ENCODE results near the gene HSD17B4. TPM values are rescaled to one million over a fixed set of nuclear protein-coding genes. Genes with fewer than 3 reads are reported as not detected.
A peak's percentile ranks its signal among the peaks of the same experiment; 100 is the strongest.
"Not testable (repeated sequence)": the region's sequence is repeated elsewhere in the genome, so short reads cannot be mapped to it uniquely, and the experiment has no call there.

The HSD17B4 gene
- total RNA-seq, 2 experiments from 2014 or later = 94.3 to 111 TPM

- DNase-seq (no peak), ATAC-seq (no peak)
- intact Hi-C loops (cut with micrococcal nuclease) = loop anchor here (1.0 to 5.0 kb wide), 6 partner anchors 55 to 425 kb away; partner anchors contain the start of genes DMXL1 and TNFAIP8
- peak overlapping the region; percentile 80 for H3K27ac Mint-ChIP-seq
- ChIA-PET CTCF (interaction anchor here (0.6 to 6.8 kb wide), 82 partner anchors 10 to 428 kb away, joined by 3 to 95 read pairs (median 6); partner anchors contain the start of genes DMXL1, DTWD2, HSD17B4 and TNFAIP8), POLR2A (interaction anchor here (1.0 to 1.8 kb wide), 4 partner anchors 32 to 139 kb away, joined by 3 to 5 read pairs (median 3); no protein-coding TSS in a partner anchor)
- no peaks in the 10 kb centered on the region for H3K9me3 Mint-ChIP-seq
- H3K27me3 Mint-ChIP-seq = no peaks in the 10 kb centered on the region
- H3K4me3 Mint-ChIP-seq = peak overlapping the region; percentile 78
- TF ChIP-seq CTCF (IDR thresholded peaks at IDR 0.05) = no peak
- no peaks in the 10 kb centered on the region for H3K36me3 Mint-ChIP-seq (ENCODE audit: low read depth)
- H3K4me1 Mint-ChIP-seq (ENCODE audit: low read depth) = peaks cover 43% of the 10 kb centered on the region
Observed at GRCh38 chr5:119412279-119413227, 39.7 kb upstream of the HSD17B4 start.

GRCh38 chr5:119414124-119414734 lies 38.1 kb upstream of the HSD17B4 start:
- POLR2A ChIA-PET; DNase-seq; H3K27ac Mint-ChIP-seq; H3K27me3 Mint-ChIP-seq; ATAC-seq; H3K4me3 Mint-ChIP-seq; H3K36me3 Mint-ChIP-seq (ENCODE audit: low read depth); H3K9me3 Mint-ChIP-seq: not testable (repeated sequence)
- H3K4me1 Mint-ChIP-seq (ENCODE audit: low read depth) = peaks cover 49% of the 10 kb centered on the region
- intact Hi-C loops (cut with micrococcal nuclease) = loop anchor here (5.0 kb wide), 5 partner anchors 57 to 392 kb away; partner anchors contain the start of genes DMXL1 and TNFAIP8
- CTCF ChIA-PET = interaction anchor here (1.2 to 6.0 kb wide), 8 partner anchors 8 to 426 kb away, joined by 3 to 95 read pairs (median 34); partner anchors contain the start of genes DTWD2 and TNFAIP8

GRCh38 chr5:119417891-119418605 lies 34.2 kb upstream of the HSD17B4 start:
- Mint-ChIP-seq H3K4me1 (ENCODE audit: low read depth) (peaks cover 20% of the 10 kb centered on the region), H3K27me3 (no peaks in the 10 kb centered on the region), H3K9me3 (no peaks in the 10 kb centered on the region), H3K27ac (no peak overlapping the region), H3K4me3 (no peak overlapping the region), H3K36me3 (ENCODE audit: low read depth) (no peaks in the 10 kb centered on the region)
- CTCF ChIA-PET = interaction anchor here (0.8 to 2.5 kb wide), 6 partner anchors 14 to 430 kb away, joined by 3 to 11 read pairs (median 4); partner anchors contain the start of genes DTWD2 and HSD17B4
- ATAC-seq (no peak), DNase-seq (no peak)
- POLR2A ChIA-PET = interaction anchor here (0.5 kb wide), 1 partner anchor 71 kb away, joined by 3 read pairs; no protein-coding TSS in a partner anchor
- TF ChIP-seq CTCF (IDR thresholded peaks at IDR 0.05) = no peak
- intact Hi-C loops (cut with micrococcal nuclease) = no loop called here

- TF ChIP-seq CTCF (IDR thresholded peaks at IDR 0.05) = no peak
Observed at GRCh38 chr5:119418606-119419100, 33.6 kb upstream of the HSD17B4 start.

More at GRCh38 chr5:119418606-119419100, 33.6 kb upstream of the HSD17B4 start:
- Mint-ChIP-seq H3K4me1 (ENCODE audit: low read depth) (peaks cover 20% of the 10 kb centered on the region), H3K36me3 (ENCODE audit: low read depth) (no peaks in the 10 kb centered on the region), H3K27ac (no peak overlapping the region), H3K9me3 (no peaks in the 10 kb centered on the region), H3K4me3 (no peak overlapping the region), H3K27me3 (no peaks in the 10 kb centered on the region)
- intact Hi-C loops (cut with micrococcal nuclease) = no loop called here
- ChIA-PET POLR2A (interaction anchor here (0.6 kb wide), 1 partner anchor 35 kb away, joined by 3 read pairs; no protein-coding TSS in a partner anchor), CTCF (interaction anchor here (0.8 to 2.5 kb wide), 6 partner anchors 14 to 430 kb away, joined by 3 to 11 read pairs (median 4); partner anchors contain the start of genes DTWD2 and HSD17B4)
- ATAC-seq = peak; percentile 58
- no peak for DNase-seq

All from activated CD8-positive, alpha-beta T cell treated with anti-CD3 and anti-CD28 coated beads for 36 hours (primary cell).